WERI-Rb-1 (cell line): ENCODE results near the gene PRKAB1.
"Not testable (repeated sequence)": the region's sequence is repeated elsewhere in the genome, so short reads cannot be mapped to it uniquely, and the experiment has no call there.

Experiments used
- DNase-seq: peaks from one replicate; pipeline ENCODE4 v3.0.0-alpha.2; 2020
- H3K27ac ChIP-seq: fragments of 250-450 bp; sonication (Bioruptor Pico); 2 replicates; pipeline ENCODE4 v1.5.1; 2020; ENCODE audit warnings: mild to moderate bottlenecking, moderate library complexity
- H3K27me3 ChIP-seq: fragments of 250-450 bp; sonication (Bioruptor Pico); 2 replicates; pipeline ENCODE4 v1.5.1; 2021; ENCODE audit warnings: mild to moderate bottlenecking, low read depth, moderate library complexity; ENCODE audit not compliant: insufficient read depth, severe bottlenecking
- H3K36me3 ChIP-seq: fragments of 250-450 bp; sonication (Bioruptor Pico); 2 replicates; pipeline ENCODE4 v1.5.1; 2020; ENCODE audit warnings: mild to moderate bottlenecking, moderate library complexity
- H3K4me3 ChIP-seq: 2 replicates; pipeline ENCODE4 v1.5.1; 2011; ENCODE audit warnings: low read depth, mild to moderate bottlenecking, control low read depth, low read length
- H3K9me3 ChIP-seq: fragments of 250-450 bp; sonication (Bioruptor Pico); 2 replicates; pipeline ENCODE4 v1.5.1; 2021; ENCODE audit warnings: mild to moderate bottlenecking, moderate library complexity; ENCODE audit not compliant: severe bottlenecking
- TF ChIP-seq, protein P1 (sequence below): IDR thresholded peaks from 2 replicates; pipeline ENCODE4 v1.5.1; 2011; ENCODE audit warnings: low read depth, mild to moderate bottlenecking, control low read depth, inconsistent platforms, low read length

The PRKAB1 gene

DNA sequence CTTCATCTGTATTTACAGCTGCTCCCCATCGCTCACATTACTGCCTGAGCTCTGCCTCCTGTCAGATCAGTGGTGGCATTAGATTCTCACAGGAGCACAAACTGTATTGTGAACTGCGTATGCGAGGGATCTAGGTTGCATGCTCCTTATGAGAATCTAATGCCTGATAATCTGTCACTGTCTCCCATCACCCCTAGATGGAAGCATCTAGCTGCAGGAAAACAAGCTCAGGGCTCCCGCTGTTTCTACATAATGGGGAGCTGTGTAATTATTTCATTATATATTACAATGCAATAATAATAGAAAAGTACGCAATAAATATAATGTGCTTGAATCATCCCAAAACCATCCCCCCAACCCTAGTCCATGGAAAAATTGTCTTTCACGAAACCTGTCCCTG is 9.8 kb upstream of the PRKAB1 start:
- DNase-seq: peak; percentile 17
- H3K27me3 ChIP-seq, H3K27ac ChIP-seq, H3K36me3 ChIP-seq, H3K9me3 ChIP-seq, H3K4me3 ChIP-seq: not testable (repeated sequence)
- TF ChIP-seq, protein P1, sequence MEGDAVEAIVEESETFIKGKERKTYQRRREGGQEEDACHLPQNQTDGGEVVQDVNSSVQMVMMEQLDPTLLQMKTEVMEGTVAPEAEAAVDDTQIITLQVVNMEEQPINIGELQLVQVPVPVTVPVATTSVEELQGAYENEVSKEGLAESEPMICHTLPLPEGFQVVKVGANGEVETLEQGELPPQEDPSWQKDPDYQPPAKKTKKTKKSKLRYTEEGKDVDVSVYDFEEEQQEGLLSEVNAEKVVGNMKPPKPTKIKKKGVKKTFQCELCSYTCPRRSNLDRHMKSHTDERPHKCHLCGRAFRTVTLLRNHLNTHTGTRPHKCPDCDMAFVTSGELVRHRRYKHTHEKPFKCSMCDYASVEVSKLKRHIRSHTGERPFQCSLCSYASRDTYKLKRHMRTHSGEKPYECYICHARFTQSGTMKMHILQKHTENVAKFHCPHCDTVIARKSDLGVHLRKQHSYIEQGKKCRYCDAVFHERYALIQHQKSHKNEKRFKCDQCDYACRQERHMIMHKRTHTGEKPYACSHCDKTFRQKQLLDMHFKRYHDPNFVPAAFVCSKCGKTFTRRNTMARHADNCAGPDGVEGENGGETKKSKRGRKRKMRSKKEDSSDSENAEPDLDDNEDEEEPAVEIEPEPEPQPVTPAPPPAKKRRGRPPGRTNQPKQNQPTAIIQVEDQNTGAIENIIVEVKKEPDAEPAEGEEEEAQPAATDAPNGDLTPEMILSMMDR: peak; percentile 35; the same call in 1 of the 2 replicates

DNA sequence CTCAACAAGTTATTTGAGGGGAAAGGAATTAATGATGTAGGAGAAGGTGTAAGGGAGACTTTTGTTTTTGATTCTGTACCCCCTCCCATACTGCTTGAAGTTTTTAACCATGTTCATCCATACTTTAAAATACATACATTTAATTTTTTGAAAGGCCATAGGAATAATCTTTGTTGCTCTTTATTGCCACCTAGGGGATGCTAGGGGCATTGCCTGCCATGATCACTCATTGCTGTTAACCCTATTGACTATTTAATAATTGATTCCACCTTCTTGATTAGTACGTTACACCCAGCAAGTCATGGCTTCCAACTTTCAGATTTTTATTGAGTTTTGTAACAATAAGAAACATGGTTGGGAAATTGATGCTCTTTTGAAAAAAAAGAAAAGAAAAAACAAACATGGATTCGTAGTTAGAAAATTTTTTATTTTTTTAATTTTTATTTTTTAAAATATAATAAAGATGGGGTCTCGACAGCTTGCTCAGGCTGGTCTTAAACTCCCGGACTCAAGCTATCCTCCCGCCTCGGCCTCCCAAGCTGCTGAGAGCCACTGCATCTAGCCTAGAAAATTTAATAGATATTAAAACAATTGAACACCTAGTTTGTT is 8.5 kb upstream of the PRKAB1 start:
- no peak overlapping the region for H3K27ac ChIP-seq
- no peaks in the 10 kb centered on the region for H3K9me3 ChIP-seq
- TF ChIP-seq, protein P1: peak; percentile 67
- H3K27me3 ChIP-seq: no peaks in the 10 kb centered on the region
- no peaks in the 10 kb centered on the region for H3K36me3 ChIP-seq
- DNase-seq: peak; percentile 21
- no peak overlapping the region for H3K4me3 ChIP-seq

DNA sequence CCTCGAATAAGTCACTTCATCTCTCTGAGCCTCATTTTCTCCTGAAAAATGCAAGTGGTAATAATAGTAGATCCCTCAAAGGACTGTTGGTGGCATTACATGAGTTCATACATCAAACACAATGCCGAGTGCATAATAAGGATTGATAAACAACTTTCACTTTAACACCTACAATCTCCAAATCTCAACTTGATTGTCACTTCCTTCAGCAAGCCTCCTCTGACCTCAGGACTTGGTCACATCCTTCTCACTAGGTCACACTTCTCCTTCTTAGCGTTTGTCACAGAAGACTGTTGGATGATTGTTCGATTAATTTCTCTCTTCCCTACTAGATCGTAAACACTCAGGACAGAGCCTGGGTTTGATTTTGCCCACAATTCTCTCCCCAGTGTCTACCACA is 7.9 kb upstream of the PRKAB1 start:
- H3K9me3 ChIP-seq: no peaks in the 10 kb centered on the region
- TF ChIP-seq, protein P1: no peak
- no peak overlapping the region for H3K4me3 ChIP-seq
- no peak for DNase-seq
- no peak overlapping the region for H3K27ac ChIP-seq
- H3K27me3 ChIP-seq: no peaks in the 10 kb centered on the region
- no peaks in the 10 kb centered on the region for H3K36me3 ChIP-seq

DNA sequence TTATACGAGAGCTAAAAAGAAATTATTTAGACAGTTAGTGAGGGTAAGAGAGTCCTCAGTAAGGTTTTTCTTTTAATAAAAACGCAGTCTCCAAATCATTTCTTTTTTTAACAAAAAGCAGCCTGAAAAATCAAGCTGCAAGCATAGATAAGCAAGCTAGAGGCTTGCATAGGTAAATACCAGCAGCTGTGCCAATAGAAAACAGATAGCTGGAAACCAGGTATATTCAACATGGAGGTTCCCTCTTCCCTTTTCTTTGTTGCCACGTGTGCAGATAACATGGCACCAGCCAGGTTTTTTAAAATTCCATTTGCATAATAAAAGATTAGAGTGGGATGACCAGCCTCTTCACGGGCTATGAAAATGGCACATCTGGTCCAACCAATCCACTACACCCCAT is 6.1 kb upstream of the PRKAB1 start:
- no peaks in the 10 kb centered on the region for H3K27me3 ChIP-seq
- no peaks in the 10 kb centered on the region for H3K9me3 ChIP-seq
- no peak overlapping the region for H3K27ac ChIP-seq
- TF ChIP-seq, protein P1: no peak
- DNase-seq: no peak
- H3K4me3 ChIP-seq: no peak overlapping the region
- no peaks in the 10 kb centered on the region for H3K36me3 ChIP-seq

DNA sequence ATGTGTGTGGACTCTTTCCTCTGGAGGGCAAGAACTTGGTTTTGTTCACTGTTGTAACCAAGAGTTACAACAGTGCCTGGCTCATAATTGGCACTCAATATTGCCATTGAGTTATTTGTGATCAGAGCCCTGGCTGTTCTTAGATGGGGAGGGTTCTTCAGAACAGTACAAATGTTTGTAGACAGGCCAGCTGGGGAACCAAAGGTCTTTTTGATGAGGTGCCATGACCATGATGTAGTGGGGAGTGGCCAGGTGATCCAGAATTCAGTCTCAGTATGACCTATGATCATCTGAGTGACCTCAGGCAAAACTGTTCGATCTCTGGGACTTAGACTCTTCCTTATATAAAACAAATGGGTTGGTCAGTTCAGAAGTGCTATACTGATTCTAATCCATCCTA is 3.3 kb upstream of the PRKAB1 start:
- TF ChIP-seq, protein P1: no peak
- no peak for DNase-seq
- H3K36me3 ChIP-seq: peaks cover 7% of the 10 kb centered on the region
- H3K27me3 ChIP-seq: no peaks in the 10 kb centered on the region
- no peaks in the 10 kb centered on the region for H3K9me3 ChIP-seq
- no peak overlapping the region for H3K27ac ChIP-seq
- H3K4me3 ChIP-seq: no peak overlapping the region
